Measurements from ENCODE around the gene TNFAIP2.

GRCh38 chr14:103128631-103129300 is 5.5 kb downstream of the TNFAIP2 start:
- no peak for TF ChIP-seq POLR2A (IDR thresholded peaks at IDR 0.05)
- TF ChIP-seq CTCF (IDR thresholded peaks at IDR 0.05) = no peak
